Hippocampal formation (tissue), 2 donors: ENCODE data around the gene OGDHL.

ENCODE experiments used
- DNase-seq, 2 donors: peaks; one replicate each; lab custom pipeline; 2025; lab: John Stamatoyannopoulos, UW

The OGDHL gene

GRCh38 chr10:49689882-49690510 is 72.1 kb downstream of the OGDHL start:
- DNase-seq = no peak

DNA sequence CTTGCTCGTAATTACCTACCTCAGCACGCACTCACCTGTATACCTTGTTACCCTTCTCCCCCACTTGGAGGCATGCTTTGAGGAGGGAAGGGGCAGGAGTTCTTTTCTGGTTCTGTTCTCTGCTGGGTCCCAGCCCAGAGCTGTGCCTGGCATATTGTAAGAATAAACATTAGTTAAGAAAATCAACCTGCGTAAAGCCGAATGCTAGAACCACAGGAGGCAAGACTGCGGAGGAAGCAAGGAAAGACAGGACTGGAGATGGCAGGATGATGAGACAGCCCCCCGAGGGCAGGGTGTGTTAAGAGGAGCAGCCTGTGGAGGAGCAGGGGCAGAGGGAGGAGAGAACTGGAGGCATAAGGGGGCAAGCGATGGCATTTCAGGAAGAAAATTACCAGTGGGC is 73.2 kb downstream of the OGDHL start:
- no peak for DNase-seq

DNA sequence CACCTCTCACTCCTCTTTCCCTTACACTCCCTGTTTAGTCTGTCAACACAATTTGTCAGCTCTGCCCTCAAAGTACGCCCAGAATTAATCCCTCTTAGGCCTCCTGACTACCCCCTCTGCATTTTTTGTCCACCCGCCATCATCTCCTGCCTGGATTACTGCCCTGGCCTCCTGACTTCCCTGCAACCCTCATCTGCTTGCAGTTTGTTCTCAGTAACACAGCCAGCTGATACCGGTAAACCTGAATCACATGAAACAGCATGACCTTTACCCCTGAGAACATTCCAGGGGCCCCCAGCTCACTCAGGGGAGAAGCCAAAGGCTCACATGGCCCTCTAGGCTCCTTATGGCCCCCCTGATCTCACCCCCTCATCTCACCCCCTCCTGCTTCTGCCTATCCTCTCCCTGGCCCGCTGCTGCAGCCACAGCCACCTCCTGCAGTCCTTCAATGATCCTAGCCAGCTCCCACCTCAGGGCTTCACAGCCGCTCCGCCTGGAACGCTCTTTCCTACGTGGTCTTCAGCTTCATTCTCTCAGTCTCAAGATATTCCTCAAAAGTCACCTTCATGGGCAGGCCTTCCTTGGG is 73.8 kb downstream of the OGDHL start:
- no peak for DNase-seq

- DNase-seq = no peak
Observed at GRCh38 chr10:49686651-49687050, 75.5 kb downstream of the OGDHL start.
